HepG2 (cell line): ENCODE results near the gene INTS7. TPM values are rescaled to one million over a fixed set of nuclear protein-coding genes. Genes with fewer than 3 reads are reported as not detected.

Experiments
- NBN ChIP-seq: fragments of 450-650 bp; conservative IDR thresholded peaks from 2 replicates; pipeline ENCODE4 v1.6.1; 2017
- PBX2 ChIP-seq: IDR thresholded peaks from 2 replicates; pipeline ENCODE4 v1.6.1; 2016; ENCODE audit warnings: control low read depth
- PHF8 ChIP-seq: sonication (generic); formaldehyde crosslinking; IDR thresholded peaks from 2 replicates; pipeline ENCODE4 v1.5.0; 2020; ENCODE audit warnings: missing genetic modification reagents
- SOX6 ChIP-seq, 2 experiments: fragments of 450-650 bp in 1 of 2; sonication (generic) in 1 of 2; formaldehyde crosslinking in 1 of 2; IDR thresholded peaks; 2 replicates each; pipeline versions ENCODE4 v1.4.0 to v1.6.1; 2017 to 2020; ENCODE audit warnings: antibody characterized with exemption in 1 of 2, mild to moderate bottlenecking in 1 of 2, missing genetic modification reagents in 1 of 2
- ZFP36L1 ChIP-seq: sonication (generic); formaldehyde crosslinking; IDR thresholded peaks from 2 replicates; pipeline ENCODE4 v1.8.0; 2022; ENCODE audit warnings: mild to moderate bottlenecking, missing genetic modification reagents, moderate library complexity
- ZNF432 ChIP-seq: sonication (generic); formaldehyde crosslinking; IDR thresholded peaks from 2 replicates; pipeline ENCODE4 v1.5.0; 2020; ENCODE audit warnings: missing genetic modification reagents, mild to moderate bottlenecking, borderline replicate concordance
- ZNF740 ChIP-seq: sonication (generic); formaldehyde crosslinking; IDR thresholded peaks from 2 replicates; pipeline ENCODE4 v1.4.0; 2020; ENCODE audit warnings: missing genetic modification reagents
- polyA plus RNA-seq, 8 experiments: library from polyadenylated mRNA; depleted of rRNA in 3 of 8; stranded (reverse) in 7 of 8; unstranded in 1 of 8; fragments of >200 nt; fragmentation: Illumina TruSeq in 4 of 8; extraction: Trizol in 4 of 8; gene quantifications; 2 replicates each; pipeline versions ENCODE4 v1.2.1 to v1.2.3, GENCODE V29; 2011 to 2016; ENCODE audit warnings: low read depth in 4 of 8, missing spikeins in 1 of 8, mixed read lengths in 1 of 8; ENCODE audit not compliant: insufficient read depth in 1 of 8
- total RNA-seq, 5 experiments: library from RNA; depleted of rRNA; stranded (reverse); fragments of >200 nt; fragmentation: Illumina TruSeq; extraction: Trizol; gene quantifications; 2 replicates each; pipeline ENCODE4 v1.2.3, GENCODE V29; 2016; ENCODE audit warnings: low read depth in 1 of 5
- TF ChIP-seq, protein P1 (sequence below): sonication (generic); formaldehyde crosslinking; IDR thresholded peaks from 2 replicates; pipeline ENCODE4 v1.4.0; 2020; ENCODE audit warnings: mild to moderate bottlenecking, low read depth, missing genetic modification reagents
- TF ChIP-seq, protein P2 (sequence below): IDR thresholded peaks from 2 replicates; pipeline ENCODE4 v1.6.1; 2016; ENCODE audit warnings: low read depth, missing genetic modification reagents, missing compliant biosample characterization

The INTS7 gene
- total and polyA plus RNA-seq, 2 of the 13 experiments (the other 11 are each of a cell fraction or from before 2014, with no cell fraction given) = 18.3 to 22.4 TPM

DNA sequence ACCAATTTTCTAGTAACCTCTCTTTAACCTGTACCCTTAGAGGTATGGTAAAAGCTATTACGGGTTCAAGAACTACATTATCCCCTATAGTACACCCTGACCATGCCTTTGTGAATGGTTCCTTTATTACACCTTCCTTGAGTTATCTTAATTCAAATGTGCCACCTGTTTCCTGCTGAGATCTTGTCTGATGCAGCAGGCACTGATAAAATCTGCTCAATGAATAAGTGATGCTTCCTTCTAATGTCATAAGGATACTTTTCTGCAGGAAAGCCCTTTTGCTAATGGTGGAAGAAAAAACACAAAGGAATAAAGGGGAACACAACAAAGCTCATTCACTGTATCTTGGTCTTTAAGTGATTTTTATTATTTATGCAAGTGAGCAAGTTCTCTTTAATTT is 25.8 kb downstream of the INTS7 start (continued):
- TF ChIP-seq PBX2 (CRISPR knock-in tag) (no peak), PHF8 (no peak), NBN (no peak), ZNF740 (CRISPR knock-in tag) (no peak), SOX6 (IDR thresholded peaks at IDR 0.05) (no peak), SOX6 (CRISPR knock-in tag; IDR thresholded peaks at IDR 0.05) (no peak), ZFP36L1 (CRISPR knock-in tag) (no peak), ZNF432 (no peak)
- TF ChIP-seq, protein P1, sequence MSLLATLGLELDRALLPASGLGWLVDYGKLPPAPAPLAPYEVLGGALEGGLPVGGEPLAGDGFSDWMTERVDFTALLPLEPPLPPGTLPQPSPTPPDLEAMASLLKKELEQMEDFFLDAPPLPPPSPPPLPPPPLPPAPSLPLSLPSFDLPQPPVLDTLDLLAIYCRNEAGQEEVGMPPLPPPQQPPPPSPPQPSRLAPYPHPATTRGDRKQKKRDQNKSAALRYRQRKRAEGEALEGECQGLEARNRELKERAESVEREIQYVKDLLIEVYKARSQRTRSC (CRISPR knock-in tag) = no peak
- TF ChIP-seq, protein P2, sequence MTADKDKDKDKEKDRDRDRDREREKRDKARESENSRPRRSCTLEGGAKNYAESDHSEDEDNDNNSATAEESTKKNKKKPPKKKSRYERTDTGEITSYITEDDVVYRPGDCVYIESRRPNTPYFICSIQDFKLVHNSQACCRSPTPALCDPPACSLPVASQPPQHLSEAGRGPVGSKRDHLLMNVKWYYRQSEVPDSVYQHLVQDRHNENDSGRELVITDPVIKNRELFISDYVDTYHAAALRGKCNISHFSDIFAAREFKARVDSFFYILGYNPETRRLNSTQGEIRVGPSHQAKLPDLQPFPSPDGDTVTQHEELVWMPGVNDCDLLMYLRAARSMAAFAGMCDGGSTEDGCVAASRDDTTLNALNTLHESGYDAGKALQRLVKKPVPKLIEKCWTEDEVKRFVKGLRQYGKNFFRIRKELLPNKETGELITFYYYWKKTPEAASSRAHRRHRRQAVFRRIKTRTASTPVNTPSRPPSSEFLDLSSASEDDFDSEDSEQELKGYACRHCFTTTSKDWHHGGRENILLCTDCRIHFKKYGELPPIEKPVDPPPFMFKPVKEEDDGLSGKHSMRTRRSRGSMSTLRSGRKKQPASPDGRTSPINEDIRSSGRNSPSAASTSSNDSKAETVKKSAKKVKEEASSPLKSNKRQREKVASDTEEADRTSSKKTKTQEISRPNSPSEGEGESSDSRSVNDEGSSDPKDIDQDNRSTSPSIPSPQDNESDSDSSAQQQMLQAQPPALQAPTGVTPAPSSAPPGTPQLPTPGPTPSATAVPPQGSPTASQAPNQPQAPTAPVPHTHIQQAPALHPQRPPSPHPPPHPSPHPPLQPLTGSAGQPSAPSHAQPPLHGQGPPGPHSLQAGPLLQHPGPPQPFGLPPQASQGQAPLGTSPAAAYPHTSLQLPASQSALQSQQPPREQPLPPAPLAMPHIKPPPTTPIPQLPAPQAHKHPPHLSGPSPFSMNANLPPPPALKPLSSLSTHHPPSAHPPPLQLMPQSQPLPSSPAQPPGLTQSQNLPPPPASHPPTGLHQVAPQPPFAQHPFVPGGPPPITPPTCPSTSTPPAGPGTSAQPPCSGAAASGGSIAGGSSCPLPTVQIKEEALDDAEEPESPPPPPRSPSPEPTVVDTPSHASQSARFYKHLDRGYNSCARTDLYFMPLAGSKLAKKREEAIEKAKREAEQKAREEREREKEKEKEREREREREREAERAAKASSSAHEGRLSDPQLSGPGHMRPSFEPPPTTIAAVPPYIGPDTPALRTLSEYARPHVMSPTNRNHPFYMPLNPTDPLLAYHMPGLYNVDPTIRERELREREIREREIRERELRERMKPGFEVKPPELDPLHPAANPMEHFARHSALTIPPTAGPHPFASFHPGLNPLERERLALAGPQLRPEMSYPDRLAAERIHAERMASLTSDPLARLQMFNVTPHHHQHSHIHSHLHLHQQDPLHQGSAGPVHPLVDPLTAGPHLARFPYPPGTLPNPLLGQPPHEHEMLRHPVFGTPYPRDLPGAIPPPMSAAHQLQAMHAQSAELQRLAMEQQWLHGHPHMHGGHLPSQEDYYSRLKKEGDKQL (CRISPR knock-in tag) = no peak
